Peyer's patch (tissue), 4 donors: Measurements from ENCODE around the gene ZNF587B. TPM values are rescaled to one million over a fixed set of nuclear protein-coding genes. Genes with fewer than 3 reads are reported as not detected.
"Not testable (repeated sequence)": the region's sequence is repeated elsewhere in the genome, so short reads cannot be mapped to it uniquely, and the experiment has no call there.

Experiments
- DNase-seq, 3 donors: peaks; one replicate each; pipeline ENCODE4 v3.0.0-alpha.2; 2017 to 2019
- H3K27ac ChIP-seq, 4 donors: fragments of 200-600 bp; sonication (generic); one replicate each; pipeline ENCODE4 v1.5.1; 2016 to 2019
- H3K27me3 ChIP-seq, 2 donors: fragments of 200-600 bp; sonication (generic); one replicate each; pipeline ENCODE4 v1.5.1; 2019
- H3K36me3 ChIP-seq, 3 donors: fragments of 200-600 bp; sonication (generic); one replicate each; pipeline ENCODE4 v1.5.1; 2016 to 2019
- H3K4me1 ChIP-seq, 4 donors: fragments of 200-600 bp; sonication (generic); one replicate each; pipeline ENCODE4 v1.5.1; 2016 to 2019
- H3K4me3 ChIP-seq, 4 donors: fragments of 200-600 bp; sonication (generic); 1 replicate in 3 of 4; 2 replicates in 1 of 4; pipeline ENCODE4 v1.5.1; 2016 to 2019; ENCODE audit warnings: mild to moderate bottlenecking in 1 of 4
- H3K9me3 ChIP-seq, 4 donors: fragments of 200-600 bp; sonication (generic); one replicate each; pipeline ENCODE4 v1.5.1; 2016 to 2019; ENCODE audit warnings: mild to moderate bottlenecking in 1 of 4
- CTCF ChIP-seq, 6 experiments: fragments of 450-650 bp in 4 of 6; fragments of 200-600 bp in 2 of 6; sonication (generic) in 1 of 6; IDR thresholded peaks; one replicate each; pipeline ENCODE4 v1.5.1; 2017 to 2019; ENCODE audit warnings: antibody characterized with exemption in 6 of 6, mild to moderate bottlenecking in 3 of 6, moderate library complexity in 1 of 6
- POLR2A ChIP-seq, 2 donors: fragments of 450-650 bp; IDR thresholded peaks; one replicate each; pipeline ENCODE4 v1.5.1; 2017; ENCODE audit warnings: antibody characterized with exemption in 2 of 2, mild to moderate bottlenecking in 2 of 2, moderate library complexity in 2 of 2
- total RNA-seq, 4 donors: library from RNA; depleted of rRNA; stranded (reverse); fragments of >200 nt; gene quantifications; one replicate each; pipeline ENCODE4 v1.1.0, GENCODE V29; 2016

The ZNF587B gene
- total RNA-seq, 4 donors from 2014 or later, result 19.3 to 32.4 (median 25.0) TPM

- Histone ChIP-seq H3K4me3 (no peak overlapping the region), H3K27ac (peak overlapping the region in 1 of 4 donors; percentile 8), H3K9me3 (no peaks in the 10 kb centered on the region), H3K4me1 (peaks cover 0 to 32% (median 5%) of the 10 kb centered on the region in 4 donors), H3K36me3 (peaks cover 0 to 34% (median 0%) of the 10 kb centered on the region in 3 donors), H3K27me3 (no peaks in the 10 kb centered on the region)
- TF ChIP-seq CTCF (IDR thresholded peaks at IDR 0.05) (no peak), POLR2A (IDR thresholded peaks at IDR 0.05) (no peak)
- no peak for DNase-seq
These were observed 17.9 kb upstream of the ZNF587B start for GRCh38 chr19:57812226-57812625.

- DNase-seq, H3K27me3 ChIP-seq, H3K9me3 ChIP-seq: not testable (repeated sequence)
- H3K4me3 ChIP-seq, result peak overlapping the region in 2 of 4 donors; percentile 79 to 100
- H3K36me3 ChIP-seq, result peaks cover 0 to 24% (median 0%) of the 10 kb centered on the region in 3 donors
- peaks cover 0 to 32% (median 5%) of the 10 kb centered on the region in 4 donors for H3K4me1 ChIP-seq
- peak overlapping the region in 3 of 4 donors; percentile 8 to 93 (median 83) for H3K27ac ChIP-seq
These were observed 16.9 kb upstream of the ZNF587B start for GRCh38 chr19:57812975-57813820.

- no peaks in the 10 kb centered on the region for H3K27me3 ChIP-seq
- no peak for DNase-seq
- TF ChIP-seq CTCF (IDR thresholded peaks at IDR 0.05) (no peak), POLR2A (IDR thresholded peaks at IDR 0.05) (no peak)
- H3K27ac ChIP-seq, result peak overlapping the region; percentile 80 to 93 (median 84)
- H3K4me3 ChIP-seq, result peak overlapping the region; percentile 66 to 100 (median 82)
- H3K4me1 ChIP-seq, result peaks cover 0 to 32% (median 5%) of the 10 kb centered on the region in 4 donors
- no peaks in the 10 kb centered on the region for H3K9me3 ChIP-seq
- H3K36me3 ChIP-seq, result peaks cover 0 to 20% (median 0%) of the 10 kb centered on the region in 3 donors
These were observed 16.1 kb upstream of the ZNF587B start for GRCh38 chr19:57813919-57814504.

GRCh38 chr19:57814505-57815246 is 15.4 kb upstream of the ZNF587B start, which contains the start of gene ZNF552:
TSS of gene ZNF552 (minus strand) at chr19:57814913. CDS start at chr19:57814743, 170 bp downstream.
- Histone ChIP-seq H3K27me3 (no peaks in the 10 kb centered on the region), H3K27ac (peak within 1 kb of the TSS; percentile 80 to 93 (median 84)), H3K9me3 (no peaks in the 10 kb centered on the region), H3K4me1 (peaks cover 0 to 30% (median 5%) of the 10 kb centered on the region in 4 donors), H3K36me3 (peaks cover 0 to 13% (median 0%) of the 10 kb centered on the region in 3 donors), H3K4me3 (peak within 1 kb of the TSS; percentile 66 to 100 (median 82))
- peak; percentile 86 to 96 for TF ChIP-seq POLR2A (IDR thresholded peaks at IDR 0.05)
- TF ChIP-seq CTCF (IDR thresholded peaks at IDR 0.05), result no peak
- peak; percentile 83 to 94 (median 88) for DNase-seq

- no peak for DNase-seq
- TF ChIP-seq POLR2A (IDR thresholded peaks at IDR 0.05) (no peak), CTCF (IDR thresholded peaks at IDR 0.05) (no peak)
- H3K9me3 ChIP-seq, result no peaks in the 10 kb centered on the region
- peak overlapping the region; percentile 80 to 93 (median 84) for H3K27ac ChIP-seq
- peaks cover 0 to 5% (median 0%) of the 10 kb centered on the region in 3 donors for H3K36me3 ChIP-seq
- H3K4me3 ChIP-seq, result peak overlapping the region; percentile 66 to 100 (median 82)
- peaks cover 0 to 27% (median 7%) of the 10 kb centered on the region in 4 donors for H3K4me1 ChIP-seq
- no peaks in the 10 kb centered on the region for H3K27me3 ChIP-seq
These were observed 14.6 kb upstream of the ZNF587B start for GRCh38 chr19:57815247-57816075.
